ENCODE results near the gene FUT8. TPM values are rescaled to one million over a fixed set of nuclear protein-coding genes. Genes with fewer than 3 reads are reported as not detected.

Gene FUT8
- total and polyA plus RNA-seq, 4 donors, result 1.1 to 14.1 (median 4.0) TPM

DNA sequence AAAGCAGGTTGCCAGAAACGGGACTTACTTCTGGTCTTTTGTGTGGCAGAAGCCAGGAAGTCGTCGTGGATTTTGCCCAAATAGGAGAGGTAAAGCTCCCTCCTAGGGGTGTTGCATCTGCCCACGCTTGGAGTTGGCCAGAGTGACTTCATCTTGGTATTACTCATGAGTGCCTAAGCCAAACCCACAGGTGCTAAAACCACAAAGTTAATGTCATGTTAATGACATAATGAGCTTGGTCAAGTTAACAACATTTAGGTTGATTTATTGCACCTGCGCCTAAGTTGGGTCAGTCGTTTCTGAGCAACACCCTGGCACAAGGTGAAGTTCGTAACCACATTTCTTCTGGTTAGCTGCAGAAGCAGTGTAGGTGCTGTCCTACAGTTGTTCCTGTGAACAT is 225.2 kb downstream of the FUT8 start:
- H3K27me3 ChIP-seq (ENCODE audit: control insufficient read depth in 4 of 4, insufficient read depth in 4 of 4, low read length in 3 of 4), result no peaks in the 10 kb centered on the region
- H3K36me3 ChIP-seq (ENCODE audit: control insufficient read depth in 4 of 4, insufficient read depth in 3 of 4, low read depth in 1 of 4, low read length in 3 of 4), result no peaks in the 10 kb centered on the region
- H3K27ac ChIP-seq (ENCODE audit: low read depth in 1 of 2, low read length in 2 of 2), result no peak overlapping the region
- H3K4me1 ChIP-seq (ENCODE audit: control insufficient read depth in 4 of 4, insufficient read depth in 4 of 4, low read length in 3 of 4), result no peaks in the 10 kb centered on the region
- TF ChIP-seq HNF4G (IDR thresholded peaks at IDR 0.05) (no peak), JUND (IDR thresholded peaks at IDR 0.05) (no peak), HNF4A (conservative IDR thresholded peaks at IDR 0.05) (no peak), YY1 (IDR thresholded peaks at IDR 0.05) (no peak), GABPA (IDR thresholded peaks at IDR 0.05 in 1 of 2, conservative IDR thresholded peaks at IDR 0.05 in 1 of 2) (no peak), EGR1 (IDR thresholded peaks at IDR 0.05; ENCODE audit: low read depth in 2 of 2) (no peak), RAD21 (IDR thresholded peaks at IDR 0.05) (no peak), FOXA1 (IDR thresholded peaks at IDR 0.05) (no peak), NR2F2 (IDR thresholded peaks at IDR 0.05) (no peak), FOXA2 (IDR thresholded peaks at IDR 0.05) (no peak), RXRA (IDR thresholded peaks at IDR 0.05) (no peak), SP1 (IDR thresholded peaks at IDR 0.05) (no peak), TAF1 (conservative IDR thresholded peaks at IDR 0.05) (no peak)
- TF ChIP-seq, protein P1, sequence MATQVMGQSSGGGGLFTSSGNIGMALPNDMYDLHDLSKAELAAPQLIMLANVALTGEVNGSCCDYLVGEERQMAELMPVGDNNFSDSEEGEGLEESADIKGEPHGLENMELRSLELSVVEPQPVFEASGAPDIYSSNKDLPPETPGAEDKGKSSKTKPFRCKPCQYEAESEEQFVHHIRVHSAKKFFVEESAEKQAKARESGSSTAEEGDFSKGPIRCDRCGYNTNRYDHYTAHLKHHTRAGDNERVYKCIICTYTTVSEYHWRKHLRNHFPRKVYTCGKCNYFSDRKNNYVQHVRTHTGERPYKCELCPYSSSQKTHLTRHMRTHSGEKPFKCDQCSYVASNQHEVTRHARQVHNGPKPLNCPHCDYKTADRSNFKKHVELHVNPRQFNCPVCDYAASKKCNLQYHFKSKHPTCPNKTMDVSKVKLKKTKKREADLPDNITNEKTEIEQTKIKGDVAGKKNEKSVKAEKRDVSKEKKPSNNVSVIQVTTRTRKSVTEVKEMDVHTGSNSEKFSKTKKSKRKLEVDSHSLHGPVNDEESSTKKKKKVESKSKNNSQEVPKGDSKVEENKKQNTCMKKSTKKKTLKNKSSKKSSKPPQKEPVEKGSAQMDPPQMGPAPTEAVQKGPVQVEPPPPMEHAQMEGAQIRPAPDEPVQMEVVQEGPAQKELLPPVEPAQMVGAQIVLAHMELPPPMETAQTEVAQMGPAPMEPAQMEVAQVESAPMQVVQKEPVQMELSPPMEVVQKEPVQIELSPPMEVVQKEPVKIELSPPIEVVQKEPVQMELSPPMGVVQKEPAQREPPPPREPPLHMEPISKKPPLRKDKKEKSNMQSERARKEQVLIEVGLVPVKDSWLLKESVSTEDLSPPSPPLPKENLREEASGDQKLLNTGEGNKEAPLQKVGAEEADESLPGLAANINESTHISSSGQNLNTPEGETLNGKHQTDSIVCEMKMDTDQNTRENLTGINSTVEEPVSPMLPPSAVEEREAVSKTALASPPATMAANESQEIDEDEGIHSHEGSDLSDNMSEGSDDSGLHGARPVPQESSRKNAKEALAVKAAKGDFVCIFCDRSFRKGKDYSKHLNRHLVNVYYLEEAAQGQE (IDR thresholded peaks at IDR 0.05), result no peak
- TF ChIP-seq, protein P2, sequence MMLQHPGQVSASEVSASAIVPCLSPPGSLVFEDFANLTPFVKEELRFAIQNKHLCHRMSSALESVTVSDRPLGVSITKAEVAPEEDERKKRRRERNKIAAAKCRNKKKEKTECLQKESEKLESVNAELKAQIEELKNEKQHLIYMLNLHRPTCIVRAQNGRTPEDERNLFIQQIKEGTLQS (IDR thresholded peaks at IDR 0.05), result no peak
- TF ChIP-seq, protein P3, sequence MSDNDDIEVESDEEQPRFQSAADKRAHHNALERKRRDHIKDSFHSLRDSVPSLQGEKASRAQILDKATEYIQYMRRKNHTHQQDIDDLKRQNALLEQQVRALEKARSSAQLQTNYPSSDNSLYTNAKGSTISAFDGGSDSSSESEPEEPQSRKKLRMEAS (IDR thresholded peaks at IDR 0.05), result no peak
- TF ChIP-seq, protein P4, sequence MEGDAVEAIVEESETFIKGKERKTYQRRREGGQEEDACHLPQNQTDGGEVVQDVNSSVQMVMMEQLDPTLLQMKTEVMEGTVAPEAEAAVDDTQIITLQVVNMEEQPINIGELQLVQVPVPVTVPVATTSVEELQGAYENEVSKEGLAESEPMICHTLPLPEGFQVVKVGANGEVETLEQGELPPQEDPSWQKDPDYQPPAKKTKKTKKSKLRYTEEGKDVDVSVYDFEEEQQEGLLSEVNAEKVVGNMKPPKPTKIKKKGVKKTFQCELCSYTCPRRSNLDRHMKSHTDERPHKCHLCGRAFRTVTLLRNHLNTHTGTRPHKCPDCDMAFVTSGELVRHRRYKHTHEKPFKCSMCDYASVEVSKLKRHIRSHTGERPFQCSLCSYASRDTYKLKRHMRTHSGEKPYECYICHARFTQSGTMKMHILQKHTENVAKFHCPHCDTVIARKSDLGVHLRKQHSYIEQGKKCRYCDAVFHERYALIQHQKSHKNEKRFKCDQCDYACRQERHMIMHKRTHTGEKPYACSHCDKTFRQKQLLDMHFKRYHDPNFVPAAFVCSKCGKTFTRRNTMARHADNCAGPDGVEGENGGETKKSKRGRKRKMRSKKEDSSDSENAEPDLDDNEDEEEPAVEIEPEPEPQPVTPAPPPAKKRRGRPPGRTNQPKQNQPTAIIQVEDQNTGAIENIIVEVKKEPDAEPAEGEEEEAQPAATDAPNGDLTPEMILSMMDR (IDR thresholded peaks at IDR 0.05; ENCODE audit: low read depth, low read length, missing input control), result no peak
- TF ChIP-seq, protein P5, sequence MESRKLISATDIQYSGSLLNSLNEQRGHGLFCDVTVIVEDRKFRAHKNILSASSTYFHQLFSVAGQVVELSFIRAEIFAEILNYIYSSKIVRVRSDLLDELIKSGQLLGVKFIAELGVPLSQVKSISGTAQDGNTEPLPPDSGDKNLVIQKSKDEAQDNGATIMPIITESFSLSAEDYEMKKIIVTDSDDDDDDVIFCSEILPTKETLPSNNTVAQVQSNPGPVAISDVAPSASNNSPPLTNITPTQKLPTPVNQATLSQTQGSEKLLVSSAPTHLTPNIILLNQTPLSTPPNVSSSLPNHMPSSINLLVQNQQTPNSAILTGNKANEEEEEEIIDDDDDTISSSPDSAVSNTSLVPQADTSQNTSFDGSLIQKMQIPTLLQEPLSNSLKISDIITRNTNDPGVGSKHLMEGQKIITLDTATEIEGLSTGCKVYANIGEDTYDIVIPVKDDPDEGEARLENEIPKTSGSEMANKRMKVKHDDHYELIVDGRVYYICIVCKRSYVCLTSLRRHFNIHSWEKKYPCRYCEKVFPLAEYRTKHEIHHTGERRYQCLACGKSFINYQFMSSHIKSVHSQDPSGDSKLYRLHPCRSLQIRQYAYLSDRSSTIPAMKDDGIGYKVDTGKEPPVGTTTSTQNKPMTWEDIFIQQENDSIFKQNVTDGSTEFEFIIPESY (IDR thresholded peaks at IDR 0.05), result no peak
- WGBS, result 85% methylated on average over 7 of the region's 7 CpGs
- no peak overlapping the region for H3K9ac ChIP-seq (ENCODE audit: low read depth in 1 of 2, low read length in 2 of 2)
- no peak overlapping the region for H3K4me3 ChIP-seq (ENCODE audit: low read depth in 1 of 3, low read length in 3 of 3)
- DNase-seq (ENCODE audit: low spot score), result no peak
- no peaks in the 10 kb centered on the region for H3K9me3 ChIP-seq (ENCODE audit: control insufficient read depth in 4 of 4, low read length in 3 of 4)

Data from liver (tissue), 9 donors.